HL-60 (cell line): ENCODE measurements around the gene DHTKD1.

ENCODE experiments used
- DNase-seq, 2 experiments: peaks; one replicate each; pipeline ENCODE4 v3.0.0-alpha.2; 2010 to 2020; ENCODE audit warnings: low read depth in 1 of 2, low spot score in 1 of 2
- H3K27ac ChIP-seq: fragments of 250-450 bp; sonication (Bioruptor Pico); replicated peaks from 2 replicates; pipeline ENCODE4 v1.5.1; 2020; ENCODE audit warnings: mild to moderate bottlenecking, moderate library complexity
- H3K27me3 ChIP-seq: fragments of 250-450 bp; sonication (Bioruptor Pico); 2 replicates; pipeline ENCODE4 v1.5.1; 2021; ENCODE audit warnings: mild to moderate bottlenecking, moderate library complexity; ENCODE audit not compliant: insufficient read depth, poor library complexity, severe bottlenecking
- H3K4me3 ChIP-seq: replicated peaks from 2 replicates; pipeline ENCODE4 v1.5.1; 2011; ENCODE audit warnings: mild to moderate bottlenecking, control low read depth, low read length; ENCODE audit not compliant: insufficient read depth
- GABPA ChIP-seq: IDR thresholded peaks from 2 replicates; pipeline ENCODE4 v1.6.1; 2012; ENCODE audit warnings: low read depth
- POLR2AphosphoS5 ChIP-seq: IDR thresholded peaks from 2 replicates; pipeline ENCODE4 v1.6.1; 2012; ENCODE audit warnings: low read depth
- SPI1 ChIP-seq: IDR thresholded peaks from 2 replicates; pipeline ENCODE4 v1.6.1; 2012; ENCODE audit warnings: low read depth, mild to moderate bottlenecking, borderline replicate concordance
- TF ChIP-seq, protein P1 (sequence below): IDR thresholded peaks from 2 replicates; pipeline ENCODE4 v1.6.1; 2012; ENCODE audit warnings: low read depth; ENCODE audit not compliant: insufficient replicate concordance
- TF ChIP-seq, protein P2 (sequence below): IDR thresholded peaks from one replicate; pipeline ENCODE4 v1.5.1; 2011; ENCODE audit warnings: low read length, control low read depth, inconsistent platforms; ENCODE audit not compliant: insufficient read depth

The DHTKD1 gene

DNA sequence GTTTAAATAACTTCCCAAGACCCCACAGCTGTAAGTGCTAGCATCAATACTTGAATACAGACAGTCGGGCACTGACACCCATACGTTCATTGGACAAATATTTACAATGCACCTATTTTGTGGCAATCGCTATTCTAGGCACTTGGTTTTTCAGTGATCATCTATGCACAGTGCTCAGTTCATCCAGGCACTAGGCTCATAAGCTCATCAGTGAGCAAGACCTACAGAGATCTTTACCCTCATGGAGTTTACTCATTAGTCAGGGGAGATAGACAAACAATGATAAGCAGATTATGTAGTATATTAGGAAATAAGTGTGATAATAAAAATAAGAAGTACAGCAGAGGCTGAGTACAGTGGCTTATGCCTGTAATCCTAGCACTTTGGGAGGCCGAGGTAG lies 7.6 kb upstream of the DHTKD1 start:
- no peak for DNase-seq
- H3K27ac ChIP-seq, result no peak overlapping the region
- TF ChIP-seq POLR2AphosphoS5, result no peak
- TF ChIP-seq, protein P1, sequence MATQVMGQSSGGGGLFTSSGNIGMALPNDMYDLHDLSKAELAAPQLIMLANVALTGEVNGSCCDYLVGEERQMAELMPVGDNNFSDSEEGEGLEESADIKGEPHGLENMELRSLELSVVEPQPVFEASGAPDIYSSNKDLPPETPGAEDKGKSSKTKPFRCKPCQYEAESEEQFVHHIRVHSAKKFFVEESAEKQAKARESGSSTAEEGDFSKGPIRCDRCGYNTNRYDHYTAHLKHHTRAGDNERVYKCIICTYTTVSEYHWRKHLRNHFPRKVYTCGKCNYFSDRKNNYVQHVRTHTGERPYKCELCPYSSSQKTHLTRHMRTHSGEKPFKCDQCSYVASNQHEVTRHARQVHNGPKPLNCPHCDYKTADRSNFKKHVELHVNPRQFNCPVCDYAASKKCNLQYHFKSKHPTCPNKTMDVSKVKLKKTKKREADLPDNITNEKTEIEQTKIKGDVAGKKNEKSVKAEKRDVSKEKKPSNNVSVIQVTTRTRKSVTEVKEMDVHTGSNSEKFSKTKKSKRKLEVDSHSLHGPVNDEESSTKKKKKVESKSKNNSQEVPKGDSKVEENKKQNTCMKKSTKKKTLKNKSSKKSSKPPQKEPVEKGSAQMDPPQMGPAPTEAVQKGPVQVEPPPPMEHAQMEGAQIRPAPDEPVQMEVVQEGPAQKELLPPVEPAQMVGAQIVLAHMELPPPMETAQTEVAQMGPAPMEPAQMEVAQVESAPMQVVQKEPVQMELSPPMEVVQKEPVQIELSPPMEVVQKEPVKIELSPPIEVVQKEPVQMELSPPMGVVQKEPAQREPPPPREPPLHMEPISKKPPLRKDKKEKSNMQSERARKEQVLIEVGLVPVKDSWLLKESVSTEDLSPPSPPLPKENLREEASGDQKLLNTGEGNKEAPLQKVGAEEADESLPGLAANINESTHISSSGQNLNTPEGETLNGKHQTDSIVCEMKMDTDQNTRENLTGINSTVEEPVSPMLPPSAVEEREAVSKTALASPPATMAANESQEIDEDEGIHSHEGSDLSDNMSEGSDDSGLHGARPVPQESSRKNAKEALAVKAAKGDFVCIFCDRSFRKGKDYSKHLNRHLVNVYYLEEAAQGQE, result no peak
- TF ChIP-seq, protein P2, sequence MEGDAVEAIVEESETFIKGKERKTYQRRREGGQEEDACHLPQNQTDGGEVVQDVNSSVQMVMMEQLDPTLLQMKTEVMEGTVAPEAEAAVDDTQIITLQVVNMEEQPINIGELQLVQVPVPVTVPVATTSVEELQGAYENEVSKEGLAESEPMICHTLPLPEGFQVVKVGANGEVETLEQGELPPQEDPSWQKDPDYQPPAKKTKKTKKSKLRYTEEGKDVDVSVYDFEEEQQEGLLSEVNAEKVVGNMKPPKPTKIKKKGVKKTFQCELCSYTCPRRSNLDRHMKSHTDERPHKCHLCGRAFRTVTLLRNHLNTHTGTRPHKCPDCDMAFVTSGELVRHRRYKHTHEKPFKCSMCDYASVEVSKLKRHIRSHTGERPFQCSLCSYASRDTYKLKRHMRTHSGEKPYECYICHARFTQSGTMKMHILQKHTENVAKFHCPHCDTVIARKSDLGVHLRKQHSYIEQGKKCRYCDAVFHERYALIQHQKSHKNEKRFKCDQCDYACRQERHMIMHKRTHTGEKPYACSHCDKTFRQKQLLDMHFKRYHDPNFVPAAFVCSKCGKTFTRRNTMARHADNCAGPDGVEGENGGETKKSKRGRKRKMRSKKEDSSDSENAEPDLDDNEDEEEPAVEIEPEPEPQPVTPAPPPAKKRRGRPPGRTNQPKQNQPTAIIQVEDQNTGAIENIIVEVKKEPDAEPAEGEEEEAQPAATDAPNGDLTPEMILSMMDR, result no peak
- no peak for TF ChIP-seq SPI1
- TF ChIP-seq GABPA, result no peak

DNA sequence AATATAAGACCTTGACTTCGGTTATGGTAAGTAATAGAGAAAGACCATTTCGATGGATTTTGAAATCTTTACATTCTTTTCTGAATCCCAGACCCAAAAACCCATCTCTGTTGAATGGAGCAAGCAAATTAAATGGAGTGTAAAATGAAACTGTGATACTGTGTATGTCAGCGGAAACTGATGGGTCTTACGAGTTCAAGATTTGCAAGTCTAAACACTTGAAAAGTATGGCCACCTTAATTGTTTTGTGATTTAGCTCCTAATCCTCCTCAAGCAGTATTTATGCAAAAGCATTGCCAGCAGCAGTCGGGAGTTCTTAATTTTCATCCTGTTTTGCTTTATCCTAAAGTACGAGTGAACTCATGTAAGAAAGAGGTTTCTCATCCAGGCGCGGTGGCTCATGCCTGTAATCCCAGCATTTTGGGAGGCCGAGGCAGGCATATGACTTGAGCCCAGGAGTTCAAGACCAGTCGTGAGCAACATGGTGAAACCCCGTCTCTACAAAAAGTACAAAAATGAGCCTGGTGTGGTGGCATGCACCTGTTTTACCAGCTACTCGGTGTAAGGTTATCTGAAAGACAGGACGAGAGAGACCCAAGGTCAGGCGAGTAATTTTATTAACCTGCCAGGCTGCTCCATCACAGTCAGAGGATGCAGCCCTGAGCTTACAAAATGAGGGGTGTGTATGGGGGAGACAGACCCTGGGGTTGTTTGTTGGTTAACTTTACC lies 5.8 kb upstream of the DHTKD1 start:
- Histone ChIP-seq H3K27ac (no peak overlapping the region), H3K27me3 (no peaks in the 10 kb centered on the region), H3K4me3 (no peak overlapping the region)
- TF ChIP-seq SPI1 (no peak), GABPA (no peak), POLR2AphosphoS5 (no peak)
- TF ChIP-seq, protein P2, result no peak
- TF ChIP-seq, protein P1, result no peak
- DNase-seq, result no peak

More for the DNA sequence above, 7.6 kb upstream of the DHTKD1 start:
- H3K27me3 ChIP-seq, result no peaks in the 10 kb centered on the region
- no peak overlapping the region for H3K4me3 ChIP-seq

DNA sequence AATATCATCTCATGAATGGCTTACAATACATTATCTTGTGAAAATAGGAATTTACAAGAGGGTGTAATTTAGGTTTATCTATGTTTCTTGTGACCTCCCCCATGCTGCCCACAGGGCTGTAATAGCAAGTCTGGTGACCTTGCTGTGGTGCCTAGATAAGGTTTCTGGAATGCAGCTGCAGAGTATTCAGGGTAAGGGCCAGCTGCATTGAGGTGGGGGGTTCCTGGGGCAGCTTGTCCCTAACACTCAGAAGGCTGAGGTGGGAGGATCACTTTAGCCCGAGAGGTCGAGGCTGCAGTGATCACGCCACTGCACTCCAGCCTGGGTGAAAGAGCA lies 5.3 kb upstream of the DHTKD1 start:
- TF ChIP-seq GABPA, result no peak
- no peak for TF ChIP-seq POLR2AphosphoS5
- TF ChIP-seq SPI1, result no peak
- TF ChIP-seq, protein P1, result no peak
- TF ChIP-seq, protein P2, result no peak
- H3K27ac ChIP-seq, result no peak overlapping the region

More for the DNA sequence above, 5.3 kb upstream of the DHTKD1 start:
- no peak for DNase-seq
- no peak overlapping the region for H3K4me3 ChIP-seq
- H3K27me3 ChIP-seq, result no peaks in the 10 kb centered on the region
